ENCODE results near the gene EPM2AIP1. TPM values are rescaled to one million over a fixed set of nuclear protein-coding genes. Genes with fewer than 3 reads are reported as not detected.

Gene EPM2AIP1
- total RNA-seq, result 7.6 and 17.7 TPM in 2 replicates

DNA sequence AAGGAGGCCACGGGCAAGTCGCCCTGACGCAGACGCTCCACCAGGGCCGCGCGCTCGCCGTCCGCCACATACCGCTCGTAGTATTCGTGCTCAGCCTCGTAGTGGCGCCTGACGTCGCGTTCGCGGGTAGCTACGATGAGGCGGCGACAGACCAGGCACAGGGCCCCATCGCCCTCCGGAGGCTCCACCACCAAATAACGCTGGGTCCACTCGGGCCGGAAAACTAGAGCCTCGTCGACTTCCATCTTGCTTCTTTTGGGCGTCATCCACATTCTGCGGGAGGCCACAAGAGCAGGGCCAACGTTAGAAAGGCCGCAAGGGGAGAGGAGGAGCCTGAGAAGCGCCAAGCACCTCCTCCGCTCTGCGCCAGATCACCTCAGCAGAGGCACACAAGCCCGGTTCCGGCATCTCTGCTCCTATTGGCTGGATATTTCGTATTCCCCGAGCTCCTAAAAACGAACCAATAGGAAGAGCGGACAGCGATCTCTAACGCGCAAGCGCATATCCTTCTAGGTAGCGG lies at the start of gene EPM2AIP1:
EPM2AIP1 (minus strand) TSS at position 326 of the 520 bp plus-strand sequence; CDS start at position 272, 54 bp downstream.

GRCh38 chr3:36993326-36994283 lies 674 bp upstream of the EPM2AIP1 start, which contains the start of gene MLH1:
Gene MLH1 (plus strand): TSS chr3:36993518. CDS start chr3:36993548, 30 bp downstream.

GRCh38 chr3:36944641-36945270 lies 48.2 kb downstream of the EPM2AIP1 start, which contains the start of gene TRANK1:
Gene TRANK1 (minus strand): TSS chr3:36945054. CDS start chr3:36944809, 245 bp downstream.

Other genes with a start within 250 kb of the EPM2AIP1 start
- gene DCLK3, start 228.6 kb downstream of the EPM2AIP1 start, total RNA-seq, result under 0.01 TPM in 1 of 2 replicates, not detected in the other
- 7.0 and 12.0 TPM in 2 replicates for gene TRANK1, start 48.1 kb downstream of the EPM2AIP1 start, total RNA-seq
- gene MLH1, start 387 bp upstream of the EPM2AIP1 start, total RNA-seq, result 38.1 and 39.8 TPM in 2 replicates
- 36.6 and 62.8 TPM in 2 replicates for gene LRRFIP2, start 181.5 kb upstream of the EPM2AIP1 start, total RNA-seq